Activated T-helper 1 cell treated with anti-CD3 and anti-CD28 coated beads, Interleukin-12 subunit alpha, Interleukin-12 subunit beta, Interleukin-2, Interleukin-4 antibody, amounts not matched to agents 30 ng/mL and 10 ng/mL and 1 ng/mL, durations not matched to agents 14 hours and 24 hours and 36 hours (primary cell): Measurements from ENCODE around the gene RSPRY1. TPM values are rescaled to one million over a fixed set of nuclear protein-coding genes. Genes with fewer than 3 reads are reported as not detected.
"Not testable (repeated sequence)": the region's sequence is repeated elsewhere in the genome, so short reads cannot be mapped to it uniquely, and the experiment has no call there.

Experiments used
- DNase-seq: peaks from one replicate; pipeline ENCODE4 v3.0.0; 2021; ENCODE audit warnings: low spot score
- H3K27ac Mint-ChIP-seq: one replicate; pipeline ENCODE4 v1.8.0; 2021; ENCODE audit warnings: mild to moderate bottlenecking, mixed read lengths
- H3K27me3 Mint-ChIP-seq: one replicate; pipeline ENCODE4 v1.8.0; 2022; ENCODE audit warnings: mild to moderate bottlenecking, moderate library complexity, mixed read lengths; ENCODE audit not compliant: insufficient read depth
- H3K36me3 Mint-ChIP-seq: one replicate; pipeline ENCODE4 v1.8.0; 2021; ENCODE audit warnings: low read depth, mixed read lengths
- H3K4me1 Mint-ChIP-seq: one replicate; pipeline ENCODE4 v1.8.0; 2021; ENCODE audit warnings: low read depth, mixed read lengths
- H3K4me3 Mint-ChIP-seq: one replicate; pipeline ENCODE4 v1.8.0; 2021; ENCODE audit warnings: mild to moderate bottlenecking, moderate library complexity, mixed read lengths
- H3K9me3 Mint-ChIP-seq: one replicate; pipeline ENCODE4 v1.8.0; 2021; ENCODE audit warnings: mixed read lengths
- intact Hi-C: fragments of 100-400 bp; cut with micrococcal nuclease; formaldehyde crosslinking; loops from one replicate; pipeline ENCODE4 v1.15.1; 2024
- total RNA-seq: library from RNA; stranded (reverse); gene quantifications from 2 replicates; pipeline ENCODE4 v1.2.3, GENCODE V29; 2022

Gene RSPRY1
- total RNA-seq, 1 donor from 2014 or later = 36.0 TPM

DNA sequence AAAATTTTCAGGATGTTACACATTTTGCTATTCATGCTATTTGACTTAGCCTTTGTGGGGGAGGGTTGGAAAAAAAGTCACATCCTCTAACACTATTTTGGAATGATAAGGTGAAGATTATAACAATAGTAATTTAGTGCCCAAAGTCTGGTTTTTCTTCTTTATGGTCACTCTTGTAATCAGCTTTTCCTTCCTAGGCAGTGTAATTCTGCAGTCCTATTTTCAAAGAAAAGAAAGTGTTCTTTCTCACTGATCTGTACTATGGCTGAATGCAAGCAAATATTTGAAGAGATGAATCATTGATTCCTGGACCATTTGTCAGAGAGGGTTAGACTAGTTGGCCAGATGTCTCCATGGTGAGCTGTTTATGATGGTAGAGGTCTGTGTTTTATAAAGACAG lies 8.4 kb downstream of the RSPRY1 start:
- H3K9me3 Mint-ChIP-seq = no peaks in the 10 kb centered on the region
- no peak overlapping the region for H3K4me3 Mint-ChIP-seq
- peaks cover 12% of the 10 kb centered on the region for H3K36me3 Mint-ChIP-seq
- H3K27me3 Mint-ChIP-seq = no peaks in the 10 kb centered on the region
- peaks cover 24% of the 10 kb centered on the region for H3K4me1 Mint-ChIP-seq
- H3K27ac Mint-ChIP-seq = no peak overlapping the region
- no peak for DNase-seq
- intact Hi-C loops = no loop called here

DNA sequence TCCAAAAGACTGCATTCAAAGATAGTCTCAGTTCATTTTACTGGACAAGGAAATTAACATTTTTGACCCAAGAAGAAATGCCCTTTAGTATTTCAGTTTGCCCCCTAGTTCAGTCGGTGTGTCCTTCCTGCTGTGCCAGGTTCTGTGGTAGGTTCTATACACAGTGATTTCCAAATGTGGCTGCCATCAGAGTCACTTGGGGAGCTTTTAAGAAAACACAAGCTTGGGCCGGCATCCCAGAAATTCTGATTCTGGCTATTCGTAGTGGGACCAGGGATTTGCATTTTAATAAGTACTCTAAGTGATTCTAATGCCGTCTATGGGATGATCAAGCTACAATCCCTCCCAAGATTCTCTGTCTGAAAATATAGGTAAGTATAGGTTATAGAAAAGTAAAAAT lies 10.2 kb downstream of the RSPRY1 start:
- no peak overlapping the region for H3K27ac Mint-ChIP-seq

DNA sequence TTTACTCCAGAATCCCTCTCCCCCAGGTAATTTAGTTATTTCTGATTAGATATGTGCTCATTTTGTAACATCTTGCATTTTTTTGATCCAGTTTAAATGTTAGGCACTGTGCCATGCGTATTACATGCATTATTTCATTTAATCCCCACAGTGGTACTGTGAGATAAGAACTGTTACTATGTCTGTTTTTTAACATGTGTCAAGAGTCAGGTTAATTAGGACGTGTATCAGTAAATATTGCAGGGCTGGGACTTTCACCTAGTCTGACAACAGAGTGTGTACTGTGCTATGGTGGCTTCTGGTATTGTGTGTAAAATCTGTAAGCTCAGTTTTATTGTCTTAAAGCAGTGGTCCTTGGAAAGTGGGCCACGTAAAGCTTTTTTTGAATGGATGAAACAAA lies 10.6 kb downstream of the RSPRY1 start:
- Mint-ChIP-seq H3K4me1 (peaks cover 19% of the 10 kb centered on the region), H3K9me3 (no peaks in the 10 kb centered on the region), H3K27me3 (no peaks in the 10 kb centered on the region), H3K27ac (no peak overlapping the region), H3K36me3 (peaks cover 9% of the 10 kb centered on the region), H3K4me3 (no peak overlapping the region)
- intact Hi-C loops = no loop called here
- DNase-seq = no peak

More for the DNA sequence above, 10.2 kb downstream of the RSPRY1 start:
- Mint-ChIP-seq H3K4me1 (peaks cover 19% of the 10 kb centered on the region), H3K27me3 (no peaks in the 10 kb centered on the region), H3K9me3 (no peaks in the 10 kb centered on the region), H3K4me3 (no peak overlapping the region), H3K36me3 (peaks cover 9% of the 10 kb centered on the region)
- intact Hi-C loops = no loop called here
- DNase-seq = no peak

DNA sequence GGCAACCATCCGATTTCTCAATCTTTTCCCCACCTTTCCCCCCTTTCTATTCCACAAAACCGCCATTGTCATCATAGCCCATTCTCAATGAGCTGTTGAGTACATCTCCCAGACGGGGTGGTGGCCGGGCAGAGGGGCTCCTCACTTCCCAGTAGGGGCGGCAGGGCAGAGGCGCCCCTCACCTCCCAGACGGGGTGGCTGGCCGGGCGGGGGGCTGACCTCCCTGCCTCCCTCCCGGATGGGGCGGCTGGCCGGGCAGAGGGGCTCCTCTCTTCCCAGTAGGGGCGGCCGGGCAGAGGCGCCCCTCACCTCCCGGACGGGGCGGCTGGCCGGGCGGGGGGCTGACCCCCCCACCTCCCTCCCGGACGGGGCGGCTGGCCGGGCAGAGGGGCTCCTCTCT lies 14.2 kb downstream of the RSPRY1 start:
- H3K27me3 Mint-ChIP-seq, intact Hi-C loops: not testable (repeated sequence)

DNA sequence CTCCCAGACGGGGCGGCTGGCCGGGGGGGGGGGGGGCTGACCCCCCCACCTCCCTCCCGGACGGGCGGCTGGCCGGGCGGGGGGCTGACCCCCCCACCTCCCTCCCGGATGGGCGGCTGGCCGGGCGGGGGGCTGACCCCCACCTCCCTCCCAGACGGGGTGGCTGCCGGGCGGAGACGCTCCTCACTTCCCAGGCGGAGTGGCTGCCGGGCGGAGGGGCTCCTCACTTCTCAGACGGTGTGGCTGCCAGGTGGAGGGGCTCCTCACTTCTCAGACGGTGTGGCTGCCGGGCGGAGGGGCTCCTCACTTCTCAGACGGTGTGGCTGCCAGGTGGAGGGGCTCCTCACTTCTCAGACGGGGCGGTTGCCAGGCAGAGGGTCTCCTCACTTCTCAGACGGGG lies 14.8 kb downstream of the RSPRY1 start:
- H3K4me1 Mint-ChIP-seq, H3K27ac Mint-ChIP-seq, H3K4me3 Mint-ChIP-seq, DNase-seq, intact Hi-C loops, H3K9me3 Mint-ChIP-seq, H3K27me3 Mint-ChIP-seq: not testable (repeated sequence)
- H3K36me3 Mint-ChIP-seq = peaks cover 22% of the 10 kb centered on the region

More for the DNA sequence above, 14.2 kb downstream of the RSPRY1 start:
- peaks cover 18% of the 10 kb centered on the region for H3K36me3 Mint-ChIP-seq
- not testable (repeated sequence) for H3K9me3 Mint-ChIP-seq, H3K4me3 Mint-ChIP-seq, H3K4me1 Mint-ChIP-seq, DNase-seq, H3K27ac Mint-ChIP-seq

DNA sequence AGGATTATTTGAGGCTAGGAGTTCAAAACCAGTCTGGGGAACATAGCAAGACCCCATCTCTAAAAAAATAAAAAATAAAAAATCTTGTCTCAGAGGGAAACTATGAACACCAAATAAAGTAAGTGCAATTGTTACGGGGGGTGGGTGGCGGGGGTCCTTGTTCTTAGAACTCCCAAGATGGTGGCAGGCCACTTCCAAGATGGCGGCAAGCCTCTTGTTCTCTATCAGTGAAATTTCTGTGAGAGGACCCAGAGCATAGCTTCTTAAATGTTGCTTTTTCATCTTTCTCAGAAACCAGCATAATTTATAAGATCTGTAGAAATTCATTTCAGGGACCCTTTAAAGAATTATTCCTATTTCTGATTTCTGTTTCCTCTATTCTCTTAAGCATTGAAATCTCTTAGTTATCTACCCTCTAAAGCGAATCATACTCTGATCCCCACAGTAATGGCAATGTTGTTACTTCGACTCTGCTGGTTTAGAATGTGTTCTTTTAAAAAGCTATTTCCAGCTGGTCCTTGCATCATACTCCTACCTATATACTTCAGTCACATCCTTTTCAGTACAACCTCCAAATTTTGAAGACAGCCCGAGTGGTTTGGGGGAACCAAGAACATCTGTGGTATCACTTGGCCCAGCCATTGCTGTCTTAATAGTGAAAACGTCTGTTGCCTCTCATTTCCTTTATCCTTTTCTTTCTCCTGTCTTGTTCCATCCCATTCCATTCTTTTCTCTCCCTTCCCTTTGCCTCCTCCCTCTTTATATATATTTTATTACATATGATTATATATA lies 16.2 kb downstream of the RSPRY1 start:
- Mint-ChIP-seq H3K36me3 (peaks cover 22% of the 10 kb centered on the region), H3K9me3 (no peaks in the 10 kb centered on the region), H3K27ac (no peak overlapping the region), H3K4me3 (no peak overlapping the region), H3K4me1 (peaks cover 4% of the 10 kb centered on the region), H3K27me3 (no peaks in the 10 kb centered on the region)
- no peak for DNase-seq
- intact Hi-C loops = no loop called here

DNA sequence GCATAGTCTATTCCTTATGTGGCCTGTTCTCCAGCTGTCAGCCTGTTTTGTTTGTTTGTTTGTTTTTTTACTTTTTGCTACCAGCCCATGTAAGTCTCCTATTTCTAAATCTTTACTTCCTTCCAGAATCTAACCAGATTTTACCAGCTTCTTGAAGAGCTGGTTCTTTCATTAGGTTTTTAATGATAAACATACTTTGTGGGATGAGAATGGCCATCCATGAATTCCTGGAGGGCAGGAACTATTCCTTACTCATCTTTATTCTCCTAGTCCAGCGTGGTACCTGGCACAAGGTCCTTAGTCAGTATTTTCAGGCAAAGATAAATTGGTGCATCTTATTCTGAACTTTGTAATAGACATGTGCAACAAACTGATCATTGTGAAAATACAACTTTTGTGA lies 17.3 kb downstream of the RSPRY1 start:
- intact Hi-C loops = no loop called here
- H3K4me1 Mint-ChIP-seq = peaks cover 4% of the 10 kb centered on the region

DNA sequence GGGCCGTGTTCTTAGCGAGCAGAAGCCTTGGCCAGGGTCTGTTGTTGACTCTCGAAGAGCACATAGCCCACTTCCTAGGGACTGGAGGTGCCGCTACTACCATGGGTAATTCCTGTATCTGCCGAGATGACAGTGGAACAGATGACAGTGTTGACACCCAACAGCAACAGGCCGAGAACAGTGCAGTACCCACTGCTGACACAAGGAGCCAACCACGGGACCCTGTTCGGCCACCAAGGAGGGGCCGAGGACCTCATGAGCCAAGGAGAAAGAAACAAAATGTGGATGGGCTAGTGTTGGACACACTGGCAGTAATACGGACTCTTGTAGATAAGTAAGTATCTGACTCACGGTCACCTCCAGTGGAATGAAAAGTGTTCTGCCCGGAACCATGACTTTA lies 18.5 kb downstream of the RSPRY1 start:
- intact Hi-C loops = no loop called here
- no peak overlapping the region for H3K27ac Mint-ChIP-seq
- peaks cover 4% of the 10 kb centered on the region for H3K4me1 Mint-ChIP-seq
- DNase-seq = no peak
- no peaks in the 10 kb centered on the region for H3K9me3 Mint-ChIP-seq
- H3K36me3 Mint-ChIP-seq = peaks cover 31% of the 10 kb centered on the region
- no peak overlapping the region for H3K4me3 Mint-ChIP-seq
- no peaks in the 10 kb centered on the region for H3K27me3 Mint-ChIP-seq

More for the DNA sequence above, 17.3 kb downstream of the RSPRY1 start:
- H3K4me3 Mint-ChIP-seq = no peak overlapping the region
- H3K27ac Mint-ChIP-seq = no peak overlapping the region
- H3K27me3 Mint-ChIP-seq = no peaks in the 10 kb centered on the region
- no peaks in the 10 kb centered on the region for H3K9me3 Mint-ChIP-seq
- DNase-seq = no peak
- peaks cover 26% of the 10 kb centered on the region for H3K36me3 Mint-ChIP-seq

DNA sequence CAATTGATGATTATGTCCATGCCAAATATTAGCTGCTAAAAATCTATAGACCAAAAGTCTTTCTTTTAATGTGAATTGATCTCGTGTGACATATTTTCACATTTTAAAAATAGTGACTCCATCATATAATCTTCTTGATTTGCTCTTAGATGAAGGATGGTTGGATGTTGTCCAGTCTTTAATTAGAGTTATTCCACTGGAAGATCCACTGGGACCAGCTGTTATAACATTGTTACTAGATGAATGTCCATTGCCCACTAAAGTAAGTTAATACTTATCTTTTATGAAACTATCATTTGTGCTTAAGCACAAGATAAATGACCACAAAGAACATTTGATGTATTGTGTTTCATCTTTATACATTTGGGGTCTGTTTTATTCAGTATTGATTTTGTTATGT lies 22.8 kb downstream of the RSPRY1 start:
- Mint-ChIP-seq H3K9me3 (no peaks in the 10 kb centered on the region), H3K36me3 (peaks cover 42% of the 10 kb centered on the region), H3K4me1 (no peaks in the 10 kb centered on the region), H3K27me3 (no peaks in the 10 kb centered on the region), H3K27ac (no peak overlapping the region), H3K4me3 (no peak overlapping the region)
- DNase-seq = no peak
- intact Hi-C loops = no loop called here

DNA sequence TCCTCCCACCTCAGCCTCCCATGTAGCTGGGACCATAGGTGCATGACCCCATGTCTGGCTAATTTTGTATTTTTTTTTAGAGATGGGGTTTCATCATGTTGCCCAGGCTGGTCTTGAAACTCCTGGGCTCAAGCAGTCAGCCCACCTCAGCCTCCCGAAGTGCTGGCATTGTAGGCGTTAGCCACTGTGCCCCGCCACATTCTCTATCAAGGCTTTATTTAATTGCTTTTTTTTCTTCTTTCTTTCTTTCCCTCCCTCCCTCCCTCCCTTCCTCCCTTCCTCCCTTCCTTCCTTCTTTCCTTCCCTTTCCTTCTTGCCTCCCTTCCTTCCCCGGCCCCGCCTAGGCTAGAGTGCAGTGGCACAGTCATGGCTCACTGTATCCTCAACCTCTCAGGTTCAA lies 23.7 kb downstream of the RSPRY1 start:
- intact Hi-C loops = no loop called here
- Mint-ChIP-seq H3K4me1 (no peaks in the 10 kb centered on the region), H3K4me3 (no peak overlapping the region), H3K27ac (no peak overlapping the region), H3K9me3 (peaks cover 6% of the 10 kb centered on the region), H3K36me3 (peaks cover 47% of the 10 kb centered on the region), H3K27me3 (no peaks in the 10 kb centered on the region)
- no peak for DNase-seq

DNA sequence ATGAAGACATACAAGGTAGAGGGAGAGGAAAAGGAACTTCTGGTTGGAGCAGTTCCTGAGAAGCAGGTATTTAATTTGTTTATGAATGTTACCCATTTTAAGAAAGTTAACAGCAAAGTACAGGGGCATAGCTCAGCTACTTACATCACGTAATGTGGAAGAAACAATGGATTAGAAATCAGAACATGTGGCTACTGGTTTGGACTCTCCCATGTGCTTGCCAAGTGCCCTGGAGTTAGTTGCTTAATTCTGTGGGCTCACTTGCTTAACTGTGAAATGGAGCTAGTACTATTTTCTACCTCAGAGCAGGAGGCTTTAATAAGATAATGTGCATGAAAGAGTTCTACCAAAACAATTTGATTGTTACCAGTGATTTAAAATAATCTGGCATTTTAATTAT lies 27.3 kb downstream of the RSPRY1 start:
- Mint-ChIP-seq H3K27me3 (no peaks in the 10 kb centered on the region), H3K36me3 (peaks cover 66% of the 10 kb centered on the region), H3K4me1 (no peaks in the 10 kb centered on the region), H3K9me3 (peaks cover 32% of the 10 kb centered on the region), H3K4me3 (no peak overlapping the region), H3K27ac (no peak overlapping the region)
- no peak for DNase-seq
- intact Hi-C loops = no loop called here

DNA sequence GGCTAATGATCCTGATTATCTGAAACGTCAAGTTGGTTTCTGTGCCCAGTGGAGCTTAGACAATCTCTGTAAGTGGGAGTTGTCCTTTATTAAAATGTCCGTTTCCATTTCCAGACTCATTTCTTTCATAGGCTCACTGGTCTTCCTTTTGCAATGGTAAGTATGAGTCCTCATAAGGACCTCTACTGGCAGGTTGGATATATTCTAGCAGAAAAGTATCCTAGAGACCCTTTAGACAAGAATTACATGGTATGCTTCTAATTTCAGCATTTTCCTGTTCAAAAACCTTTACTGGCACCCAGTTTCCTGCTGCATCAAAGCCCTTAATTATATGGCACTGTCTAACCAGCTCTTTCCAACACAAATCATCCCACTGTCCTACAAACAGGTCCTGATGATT lies 30.8 kb downstream of the RSPRY1 start:
- Mint-ChIP-seq H3K9me3 (peaks cover 42% of the 10 kb centered on the region), H3K36me3 (peaks cover 79% of the 10 kb centered on the region), H3K27ac (no peak overlapping the region), H3K4me3 (no peak overlapping the region), H3K27me3 (no peaks in the 10 kb centered on the region), H3K4me1 (no peaks in the 10 kb centered on the region)
- DNase-seq = no peak
- intact Hi-C loops = no loop called here

DNA sequence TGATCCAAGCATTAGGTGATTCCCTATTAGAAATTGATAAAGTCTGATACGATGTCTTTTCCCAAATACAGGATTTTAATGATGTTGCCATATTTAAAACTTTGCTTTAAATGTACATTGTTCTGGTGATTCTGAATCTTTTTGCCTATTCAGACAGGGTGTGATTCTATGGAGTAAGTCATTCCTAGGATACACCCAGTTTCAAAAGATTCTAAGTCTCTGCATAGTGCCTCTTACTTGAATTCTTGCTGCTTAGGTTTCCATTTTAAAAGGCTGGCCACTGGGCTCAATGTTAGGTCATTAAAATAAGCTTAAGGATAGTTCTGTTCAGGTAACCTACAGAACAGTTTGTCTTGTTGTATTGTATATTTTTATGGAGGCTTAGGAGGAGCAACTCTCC lies 36.9 kb downstream of the RSPRY1 start:
- H3K4me1 Mint-ChIP-seq = no peaks in the 10 kb centered on the region
- H3K9me3 Mint-ChIP-seq = peaks cover 15% of the 10 kb centered on the region
- H3K4me3 Mint-ChIP-seq = no peak overlapping the region
- no peak overlapping the region for H3K27ac Mint-ChIP-seq
- no peaks in the 10 kb centered on the region for H3K27me3 Mint-ChIP-seq
- peaks cover 63% of the 10 kb centered on the region for H3K36me3 Mint-ChIP-seq
- no peak for DNase-seq
- intact Hi-C loops = no loop called here
